DOHH2 (cell line): Measurements from ENCODE around the gene RUNX2.

Experiments
- H3F3A ChIP-seq: fragments of 200-600 bp; sonication (generic), shearing (Covaris generic); 2 replicates; pipeline ENCODE4 v1.6.0; 2016; ENCODE audit warnings: antibody characterized with exemption, mild to moderate bottlenecking; ENCODE audit not compliant: control insufficient read depth, insufficient read depth
- H3K27ac ChIP-seq: fragments of 200-600 bp; sonication (generic); 2 replicates; pipeline ENCODE4 v1.5.1; 2014; ENCODE audit warnings: low read depth, mild to moderate bottlenecking, low read length, moderate library complexity
- H3K27me3 ChIP-seq: fragments of 200-600 bp; sonication (generic); 2 replicates; pipeline ENCODE4 v1.6.1; 2014; ENCODE audit warnings: mild to moderate bottlenecking, low read length, mixed read lengths; ENCODE audit not compliant: control insufficient read depth
- H3K36me3 ChIP-seq: fragments of 200-600 bp; sonication (generic); 2 replicates; pipeline ENCODE4 v1.6.1; 2014; ENCODE audit warnings: mild to moderate bottlenecking, low read length, moderate library complexity, mixed read lengths; ENCODE audit not compliant: control insufficient read depth
- H3K4me1 ChIP-seq: fragments of 200-600 bp; sonication (generic); 2 replicates; pipeline ENCODE4 v1.6.1; 2014; ENCODE audit warnings: mild to moderate bottlenecking, low read length, mixed read lengths; ENCODE audit not compliant: control insufficient read depth
- H3K4me2 ChIP-seq: fragments of 200-600 bp; sonication (generic); 2 replicates; pipeline ENCODE4 v1.6.0; 2014; ENCODE audit warnings: mild to moderate bottlenecking, low read length, moderate library complexity
- H3K4me3 ChIP-seq: fragments of 200-600 bp; sonication (generic); 2 replicates; pipeline ENCODE4 v1.5.1; 2014; ENCODE audit warnings: mild to moderate bottlenecking, low read length, mixed read lengths
- H3K79me2 ChIP-seq: fragments of 200-600 bp; sonication (generic); 2 replicates; pipeline ENCODE4 v1.6.1; 2014; ENCODE audit warnings: mild to moderate bottlenecking, low read length, mixed read lengths; ENCODE audit not compliant: control insufficient read depth
- H3K9me2 ChIP-seq: fragments of 200-600 bp; sonication (generic); replicated peaks from 2 replicates; pipeline ENCODE4 v1.6.1; 2014; ENCODE audit warnings: mild to moderate bottlenecking, low read length, mixed read lengths; ENCODE audit not compliant: control insufficient read depth
- H3K9me3 ChIP-seq: fragments of 200-600 bp; sonication (generic); 2 replicates; pipeline ENCODE4 v1.6.1; 2014; ENCODE audit warnings: antibody characterized with exemption, low read length, mixed read lengths; ENCODE audit not compliant: control insufficient read depth, insufficient read depth
- H4K20me1 ChIP-seq: fragments of 200-600 bp; sonication (generic); 2 replicates; pipeline ENCODE4 v1.6.0; 2014; ENCODE audit warnings: low read depth, mild to moderate bottlenecking, antibody characterized with exemption, low read length, moderate library complexity; ENCODE audit not compliant: control insufficient read depth, insufficient read depth
- CTCF ChIP-seq: fragments of 200-600 bp; sonication (generic); IDR thresholded peaks from one replicate; pipeline ENCODE4 v1.5.1; 2014; ENCODE audit warnings: antibody characterized with exemption, mild to moderate bottlenecking, low read depth, low read length; ENCODE audit not compliant: poor library complexity, severe bottlenecking
- EZH2phosphoT487 ChIP-seq: fragments of 200-600 bp; sonication (generic); IDR thresholded peaks from 2 replicates; pipeline ENCODE4 v1.6.1; 2017; ENCODE audit warnings: borderline replicate concordance, mild to moderate bottlenecking, antibody characterized with exemption, low read length, moderate library complexity, mixed read lengths

RUNX2 gene

GRCh38 chr6:45512717-45513116 is 184.6 kb downstream of the RUNX2 start:
- no peaks in the 10 kb centered on the region for H3K36me3 ChIP-seq
- no peaks in the 10 kb centered on the region for H3K79me2 ChIP-seq
- TF ChIP-seq EZH2phosphoT487 (no peak), CTCF (no peak)

GRCh38 chr6:45513213-45513618 is 185.1 kb downstream of the RUNX2 start:
- Histone ChIP-seq H3K4me3 (no peak overlapping the region), H3K27ac (no peak overlapping the region), H3K79me2 (no peaks in the 10 kb centered on the region), H3F3A (no peaks in the 10 kb centered on the region), H3K9me2 (no peaks in the 10 kb centered on the region), H4K20me1 (no peaks in the 10 kb centered on the region), H3K4me2 (no peak overlapping the region), H3K36me3 (no peaks in the 10 kb centered on the region), H3K9me3 (no peaks in the 10 kb centered on the region), H3K4me1 (peaks cover 14% of the 10 kb centered on the region), H3K27me3 (no peaks in the 10 kb centered on the region)
- TF ChIP-seq CTCF, result no peak
- no peak for TF ChIP-seq EZH2phosphoT487

More at GRCh38 chr6:45512717-45513116, 184.6 kb downstream of the RUNX2 start:
- H3K27me3 ChIP-seq, result no peaks in the 10 kb centered on the region
- no peak overlapping the region for H3K27ac ChIP-seq
- H3K9me3 ChIP-seq, result no peaks in the 10 kb centered on the region
- H3K9me2 ChIP-seq, result no peaks in the 10 kb centered on the region
- H3K4me3 ChIP-seq, result no peak overlapping the region
- H4K20me1 ChIP-seq, result no peaks in the 10 kb centered on the region
- H3K4me2 ChIP-seq, result no peak overlapping the region
- H3F3A ChIP-seq, result no peaks in the 10 kb centered on the region
- H3K4me1 ChIP-seq, result peaks cover 14% of the 10 kb centered on the region

- Histone ChIP-seq H3K9me2 (no peaks in the 10 kb centered on the region), H3K36me3 (no peaks in the 10 kb centered on the region), H3K4me3 (0 out of 2 replicates have a peak overlapping the region, but pooled peaks have one; percentile 9), H3K9me3 (no peaks in the 10 kb centered on the region), H3K79me2 (no peaks in the 10 kb centered on the region), H3K4me2 (peak overlapping the region; percentile 32; the same call in 1 of the 2 replicates), H3K27ac (no peak overlapping the region), H3F3A (no peaks in the 10 kb centered on the region), H3K4me1 (peaks cover 14% of the 10 kb centered on the region), H4K20me1 (no peaks in the 10 kb centered on the region), H3K27me3 (no peaks in the 10 kb centered on the region)
- TF ChIP-seq CTCF (no peak), EZH2phosphoT487 (no peak)
These were observed 185.7 kb downstream of the RUNX2 start for GRCh38 chr6:45513843-45514242.
